Liver (tissue), 9 donors: Measurements from ENCODE around the gene TBCD. TPM values are rescaled to one million over a fixed set of nuclear protein-coding genes. Genes with fewer than 3 reads are reported as not detected.

ENCODE experiments used
- DNase-seq: peaks from one replicate; pipeline ENCODE4 v3.0.0-alpha.2; 2017; ENCODE audit warnings: low spot score
- H3K27ac ChIP-seq, 2 donors: one replicate each; pipeline ENCODE4 v1.7.0; 2013; ENCODE audit warnings: inconsistent platforms in 2 of 2, low read length in 2 of 2, control low read depth in 1 of 2, low read depth in 1 of 2, mild to moderate bottlenecking in 1 of 2
- H3K27me3 ChIP-seq, 4 donors: one replicate each; pipeline versions ENCODE4 v1.6.1 to v1.7.0; 2013; ENCODE audit warnings: low read length in 3 of 4, inconsistent platforms in 1 of 4, mild to moderate bottlenecking in 1 of 4, moderate library complexity in 1 of 4; ENCODE audit not compliant: control insufficient read depth in 4 of 4, insufficient read depth in 4 of 4
- H3K36me3 ChIP-seq, 4 donors: one replicate each; pipeline versions ENCODE4 v1.6.1 to v1.7.0; 2013; ENCODE audit warnings: low read length in 3 of 4, mild to moderate bottlenecking in 3 of 4, low read depth in 1 of 4, moderate library complexity in 1 of 4; ENCODE audit not compliant: control insufficient read depth in 4 of 4, insufficient read depth in 3 of 4
- H3K4me1 ChIP-seq, 4 donors: one replicate each; pipeline versions ENCODE4 v1.6.1 to v1.7.0; 2013; ENCODE audit warnings: low read length in 3 of 4, mild to moderate bottlenecking in 3 of 4, moderate library complexity in 1 of 4; ENCODE audit not compliant: control insufficient read depth in 4 of 4, insufficient read depth in 4 of 4
- H3K4me3 ChIP-seq, 3 donors: one replicate each; pipeline versions ENCODE4 v1.6.1 to v1.7.0; 2013; ENCODE audit warnings: low read length in 3 of 3, control low read depth in 1 of 3, low read depth in 1 of 3, mild to moderate bottlenecking in 1 of 3
- H3K9ac ChIP-seq, 2 donors: one replicate each; pipeline ENCODE4 v1.7.0; 2013; ENCODE audit warnings: low read length in 2 of 2, mild to moderate bottlenecking in 2 of 2, moderate library complexity in 2 of 2, control low read depth in 1 of 2, low read depth in 1 of 2
- H3K9me3 ChIP-seq, 4 donors: one replicate each; pipeline versions ENCODE4 v1.6.1 to v1.7.0; 2013; ENCODE audit warnings: low read length in 3 of 4; ENCODE audit not compliant: control insufficient read depth in 4 of 4
- EGR1 ChIP-seq, 2 donors: IDR thresholded peaks; 2 replicates each; pipeline ENCODE4 v1.6.1; 2016 to 2018; ENCODE audit warnings: antibody characterized with exemption in 2 of 2, low read depth in 2 of 2
- FOXA2 ChIP-seq: IDR thresholded peaks from 2 replicates; pipeline ENCODE4 v1.6.1; 2016; ENCODE audit warnings: antibody characterized with exemption
- GABPA ChIP-seq, 2 donors: IDR thresholded peaks in 1 of 2; conservative IDR thresholded peaks in 1 of 2; 2 replicates each; pipeline ENCODE4 v1.6.1; 2016; ENCODE audit warnings: antibody characterized with exemption in 2 of 2, mild to moderate bottlenecking in 1 of 2, moderate library complexity in 1 of 2
- HNF4A ChIP-seq, 2 donors: conservative IDR thresholded peaks; 2 replicates each; pipeline ENCODE4 v1.6.1; 2016; ENCODE audit warnings: antibody characterized with exemption in 2 of 2, mild to moderate bottlenecking in 2 of 2
- HNF4G ChIP-seq: IDR thresholded peaks from 2 replicates; pipeline ENCODE4 v1.6.1; 2016; ENCODE audit warnings: antibody characterized with exemption
- JUND ChIP-seq, 2 donors: IDR thresholded peaks; 2 replicates each; pipeline ENCODE4 v1.6.1; 2016; ENCODE audit warnings: antibody characterized with exemption in 2 of 2
- NR2F2 ChIP-seq: IDR thresholded peaks from 2 replicates; pipeline ENCODE4 v1.6.1; 2016; ENCODE audit warnings: antibody characterized with exemption
- RAD21 ChIP-seq, 2 donors: IDR thresholded peaks; 2 replicates each; pipeline ENCODE4 v1.6.1; 2016; ENCODE audit warnings: antibody characterized with exemption in 2 of 2, mild to moderate bottlenecking in 2 of 2
- REST ChIP-seq: IDR thresholded peaks from 2 replicates; pipeline ENCODE4 v1.6.1; 2016; ENCODE audit warnings: antibody characterized with exemption, mild to moderate bottlenecking
- RXRA ChIP-seq, 2 donors: IDR thresholded peaks; 2 replicates each; pipeline ENCODE4 v1.6.1; 2017 to 2018; ENCODE audit warnings: antibody characterized with exemption in 2 of 2, mild to moderate bottlenecking in 1 of 2
- SP1 ChIP-seq: IDR thresholded peaks from 2 replicates; pipeline ENCODE4 v1.6.1; 2018; ENCODE audit warnings: antibody characterized with exemption, mild to moderate bottlenecking
- TAF1 ChIP-seq: conservative IDR thresholded peaks from 2 replicates; pipeline ENCODE4 v1.6.1; 2016; ENCODE audit warnings: antibody characterized with exemption, mild to moderate bottlenecking
- YY1 ChIP-seq: IDR thresholded peaks from 2 replicates; pipeline ENCODE4 v1.6.1; 2016; ENCODE audit warnings: antibody characterized with exemption, mild to moderate bottlenecking
- WGBS: extraction: QIAGEN DNeasy Blood & Tissue Kit; methylation state at CpG from one replicate; pipeline ENCODE4 v1.1.7; 2013; 5-methylcytosine and 5-hydroxymethylcytosine counted together
- polyA plus RNA-seq, 2 donors: library from polyadenylated mRNA; stranded (reverse) in 1 of 2; unstranded in 1 of 2; fragments of 200-250 nt in 1 of 2; fragments of >200 nt in 1 of 2; fragmentation: Nextera tagmentation in 1 of 2; extraction: Ambion mirVana in 1 of 2; gene quantifications; one replicate each; pipeline versions ENCODE4 v1.2.1 to v1.2.3, GENCODE V29; 2013 to 2015
- total RNA-seq, 2 donors: library from RNA; depleted of rRNA; stranded (reverse); fragments of >200 nt; gene quantifications; one replicate each; pipeline ENCODE4 v1.2.3, GENCODE V29; 2014
- TF ChIP-seq, protein P1 (sequence below): IDR thresholded peaks from 2 replicates; pipeline ENCODE4 v1.6.1; 2016; ENCODE audit warnings: antibody characterized with exemption
- TF ChIP-seq, protein P2 (sequence below): fragments of 150-350 bp; IDR thresholded peaks from 2 replicates; pipeline ENCODE4 v1.5.1; 2017; ENCODE audit warnings: improper control_type of control experiment, low read depth, low read length; ENCODE audit not compliant: missing input control
- TF ChIP-seq, protein P3 (sequence below): IDR thresholded peaks from 2 replicates; pipeline ENCODE4 v1.6.1; 2016; ENCODE audit warnings: antibody characterized with exemption
- TF ChIP-seq, protein P4 (sequence below): IDR thresholded peaks from 2 replicates; pipeline ENCODE4 v1.6.1; 2016; ENCODE audit warnings: antibody characterized with exemption
- donor health status: healthy.
- donor health status: healthy.
- donor health status: healthy.
- donor health status: healthy.
- donor health status: healthy.

The TBCD gene
- total and polyA plus RNA-seq, 4 donors: 29.8 to 42.2 (median 33.0) TPM

DNA sequence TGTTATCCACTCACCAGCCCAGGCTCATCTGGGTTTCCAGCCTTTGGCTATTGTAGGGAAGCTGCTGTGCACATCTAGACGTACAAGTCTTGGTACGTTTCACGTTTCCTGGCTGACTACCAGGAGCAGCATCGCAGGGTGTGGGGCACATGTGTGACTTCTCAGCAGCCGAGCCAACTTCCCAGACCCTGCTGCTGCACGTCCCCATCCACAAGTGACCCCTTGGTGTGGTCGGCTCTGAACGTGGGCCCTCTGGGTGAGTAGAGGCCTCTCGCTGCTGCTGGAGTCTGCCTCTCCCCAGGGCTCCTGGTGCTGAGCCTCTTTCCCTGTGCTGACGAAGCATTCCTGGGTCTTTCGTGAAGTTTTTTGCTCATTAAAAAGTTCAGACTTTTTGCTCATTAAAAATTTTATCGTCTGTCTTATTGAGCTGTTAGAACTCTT is 158.2 kb downstream of the TBCD start:
- Histone ChIP-seq H3K27me3 (no peaks in the 10 kb centered on the region), H3K4me1 (no peaks in the 10 kb centered on the region), H3K9ac (no peak overlapping the region), H3K9me3 (no peaks in the 10 kb centered on the region), H3K4me3 (no peak overlapping the region), H3K36me3 (peaks cover 0 to 11% (median 5%) of the 10 kb centered on the region in 4 donors), H3K27ac (no peak overlapping the region)
- DNase-seq: no peak
- TF ChIP-seq SP1 (no peak), REST (no peak), GABPA (IDR thresholded peaks at IDR 0.05 in 1 of 2, conservative IDR thresholded peaks at IDR 0.05 in 1 of 2) (no peak), RXRA (IDR thresholded peaks at IDR 0.05) (no peak), EGR1 (IDR thresholded peaks at IDR 0.05; ENCODE audit: low read depth in 2 of 2) (no peak), HNF4G (no peak), JUND (IDR thresholded peaks at IDR 0.05) (no peak), NR2F2 (no peak)
- TF ChIP-seq, protein P1, sequence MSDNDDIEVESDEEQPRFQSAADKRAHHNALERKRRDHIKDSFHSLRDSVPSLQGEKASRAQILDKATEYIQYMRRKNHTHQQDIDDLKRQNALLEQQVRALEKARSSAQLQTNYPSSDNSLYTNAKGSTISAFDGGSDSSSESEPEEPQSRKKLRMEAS: no peak
- TF ChIP-seq, protein P2, sequence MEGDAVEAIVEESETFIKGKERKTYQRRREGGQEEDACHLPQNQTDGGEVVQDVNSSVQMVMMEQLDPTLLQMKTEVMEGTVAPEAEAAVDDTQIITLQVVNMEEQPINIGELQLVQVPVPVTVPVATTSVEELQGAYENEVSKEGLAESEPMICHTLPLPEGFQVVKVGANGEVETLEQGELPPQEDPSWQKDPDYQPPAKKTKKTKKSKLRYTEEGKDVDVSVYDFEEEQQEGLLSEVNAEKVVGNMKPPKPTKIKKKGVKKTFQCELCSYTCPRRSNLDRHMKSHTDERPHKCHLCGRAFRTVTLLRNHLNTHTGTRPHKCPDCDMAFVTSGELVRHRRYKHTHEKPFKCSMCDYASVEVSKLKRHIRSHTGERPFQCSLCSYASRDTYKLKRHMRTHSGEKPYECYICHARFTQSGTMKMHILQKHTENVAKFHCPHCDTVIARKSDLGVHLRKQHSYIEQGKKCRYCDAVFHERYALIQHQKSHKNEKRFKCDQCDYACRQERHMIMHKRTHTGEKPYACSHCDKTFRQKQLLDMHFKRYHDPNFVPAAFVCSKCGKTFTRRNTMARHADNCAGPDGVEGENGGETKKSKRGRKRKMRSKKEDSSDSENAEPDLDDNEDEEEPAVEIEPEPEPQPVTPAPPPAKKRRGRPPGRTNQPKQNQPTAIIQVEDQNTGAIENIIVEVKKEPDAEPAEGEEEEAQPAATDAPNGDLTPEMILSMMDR: no peak
- TF ChIP-seq, protein P3, sequence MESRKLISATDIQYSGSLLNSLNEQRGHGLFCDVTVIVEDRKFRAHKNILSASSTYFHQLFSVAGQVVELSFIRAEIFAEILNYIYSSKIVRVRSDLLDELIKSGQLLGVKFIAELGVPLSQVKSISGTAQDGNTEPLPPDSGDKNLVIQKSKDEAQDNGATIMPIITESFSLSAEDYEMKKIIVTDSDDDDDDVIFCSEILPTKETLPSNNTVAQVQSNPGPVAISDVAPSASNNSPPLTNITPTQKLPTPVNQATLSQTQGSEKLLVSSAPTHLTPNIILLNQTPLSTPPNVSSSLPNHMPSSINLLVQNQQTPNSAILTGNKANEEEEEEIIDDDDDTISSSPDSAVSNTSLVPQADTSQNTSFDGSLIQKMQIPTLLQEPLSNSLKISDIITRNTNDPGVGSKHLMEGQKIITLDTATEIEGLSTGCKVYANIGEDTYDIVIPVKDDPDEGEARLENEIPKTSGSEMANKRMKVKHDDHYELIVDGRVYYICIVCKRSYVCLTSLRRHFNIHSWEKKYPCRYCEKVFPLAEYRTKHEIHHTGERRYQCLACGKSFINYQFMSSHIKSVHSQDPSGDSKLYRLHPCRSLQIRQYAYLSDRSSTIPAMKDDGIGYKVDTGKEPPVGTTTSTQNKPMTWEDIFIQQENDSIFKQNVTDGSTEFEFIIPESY: no peak
- TF ChIP-seq, protein P4, sequence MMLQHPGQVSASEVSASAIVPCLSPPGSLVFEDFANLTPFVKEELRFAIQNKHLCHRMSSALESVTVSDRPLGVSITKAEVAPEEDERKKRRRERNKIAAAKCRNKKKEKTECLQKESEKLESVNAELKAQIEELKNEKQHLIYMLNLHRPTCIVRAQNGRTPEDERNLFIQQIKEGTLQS: no peak
- WGBS: 92% methylated on average over 12 of the region's 12 CpGs

DNA sequence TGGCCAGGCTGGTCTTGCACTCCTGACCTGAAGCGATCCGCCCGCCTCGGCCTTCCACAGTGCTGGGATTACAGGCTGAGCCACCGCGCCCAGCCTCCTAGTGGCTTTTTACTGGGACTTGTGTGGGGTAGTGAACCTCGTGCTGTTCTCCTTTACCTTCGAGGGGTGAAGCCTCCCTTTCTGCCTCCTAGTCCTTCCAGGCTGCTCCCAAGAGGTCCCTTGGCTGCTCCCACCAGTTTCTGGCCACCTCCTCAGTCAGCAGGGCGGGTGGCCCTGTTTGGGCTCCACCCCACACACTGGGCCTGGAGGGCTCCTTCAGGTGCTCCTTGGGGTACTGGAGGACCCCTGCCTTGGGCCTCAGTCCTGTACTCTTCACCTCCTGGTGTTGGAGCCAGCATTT is 158.9 kb downstream of the TBCD start:
- Histone ChIP-seq H3K9ac (no peak overlapping the region), H3K4me3 (no peak overlapping the region), H3K9me3 (no peaks in the 10 kb centered on the region), H3K36me3 (peaks cover 0 to 10% (median 6%) of the 10 kb centered on the region in 4 donors), H3K4me1 (no peaks in the 10 kb centered on the region), H3K27ac (no peak overlapping the region), H3K27me3 (no peaks in the 10 kb centered on the region)
- WGBS: 97% methylated on average over 9 of the region's 9 CpGs
- no peak for DNase-seq
- TF ChIP-seq TAF1 (no peak), YY1 (no peak), SP1 (no peak), HNF4A (conservative IDR thresholded peaks at IDR 0.05) (no peak), REST (no peak), FOXA2 (no peak), NR2F2 (no peak), JUND (IDR thresholded peaks at IDR 0.05) (no peak), RAD21 (IDR thresholded peaks at IDR 0.05) (no peak), GABPA (IDR thresholded peaks at IDR 0.05 in 1 of 2, conservative IDR thresholded peaks at IDR 0.05 in 1 of 2) (no peak)
- TF ChIP-seq, protein P1: no peak
- TF ChIP-seq, protein P3: no peak
- TF ChIP-seq, protein P4: no peak
